GM21619 (cell line): ENCODE results near the gene RAB9A.
"Not testable (repeated sequence)": the region's sequence is repeated elsewhere in the genome, so short reads cannot be mapped to it uniquely, and the experiment has no call there.

ENCODE experiments used
- ATAC-seq: cut with Tn5 transposase; IDR thresholded peaks from one replicate; pipeline ENCODE4 v1.9.1; 2021; ENCODE audit not compliant: unreplicated experiment

RAB9A gene, protein sequence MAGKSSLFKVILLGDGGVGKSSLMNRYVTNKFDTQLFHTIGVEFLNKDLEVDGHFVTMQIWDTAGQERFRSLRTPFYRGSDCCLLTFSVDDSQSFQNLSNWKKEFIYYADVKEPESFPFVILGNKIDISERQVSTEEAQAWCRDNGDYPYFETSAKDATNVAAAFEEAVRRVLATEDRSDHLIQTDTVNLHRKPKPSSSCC

GRCh38 chrX:13688958-13689740 lies at the start of gene RAB9A:
Gene RAB9A (plus strand): TSS chrX:13689128. CDS start chrX:13708747, 19,619 bp downstream.
- peak; percentile 54 for ATAC-seq

GRCh38 chrX:13641684-13642083 lies 47.2 kb upstream of the RAB9A start:
- ATAC-seq = not testable (repeated sequence)

GRCh38 chrX:13645464-13646153 lies 43.3 kb upstream of the RAB9A start:
- no peak for ATAC-seq

DNA sequence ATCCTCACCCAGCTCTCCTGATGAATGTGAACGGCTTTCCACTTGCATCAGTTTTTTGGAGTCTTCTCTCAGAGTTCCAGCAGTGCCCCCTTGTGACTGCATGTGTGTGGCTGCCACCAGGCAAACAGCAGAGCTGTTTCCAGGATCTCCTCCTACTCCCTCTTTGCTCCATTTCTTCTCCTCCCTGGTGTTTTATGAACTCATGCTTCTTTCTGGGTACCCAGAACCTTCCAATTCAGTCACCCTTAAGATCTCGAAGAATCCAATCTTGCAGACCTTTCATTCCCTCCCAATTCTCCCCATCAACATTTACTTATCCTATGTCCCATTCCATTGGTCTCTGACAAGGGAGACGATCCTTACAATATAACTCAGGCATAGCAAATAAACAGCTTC lies 42.8 kb upstream of the RAB9A start:
- ATAC-seq = no peak

- ATAC-seq = no peak
These were observed 41.2 kb upstream of the RAB9A start for GRCh38 chrX:13647709-13648212.

DNA sequence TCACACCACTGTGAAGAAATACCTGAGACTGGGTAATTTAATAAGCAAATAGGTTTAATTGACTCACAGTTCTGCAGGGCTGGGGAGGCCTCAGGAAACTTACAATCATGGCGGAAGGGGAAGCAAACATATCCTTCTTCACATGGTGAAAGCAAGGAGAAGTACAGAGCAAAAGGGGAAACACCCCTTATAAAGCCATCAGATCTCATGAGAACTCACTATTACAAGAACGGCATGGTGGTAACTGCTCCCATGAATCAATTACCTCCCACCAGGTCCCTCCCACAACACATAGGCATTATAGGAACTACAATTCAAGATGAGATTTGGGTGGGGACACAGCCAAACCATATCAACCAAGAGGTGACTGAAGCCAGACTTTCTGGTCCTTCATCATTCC lies 40.6 kb upstream of the RAB9A start:
- ATAC-seq = not testable (repeated sequence)

GRCh38 chrX:13649838-13650237 lies 39.1 kb upstream of the RAB9A start:
- ATAC-seq = no peak

DNA sequence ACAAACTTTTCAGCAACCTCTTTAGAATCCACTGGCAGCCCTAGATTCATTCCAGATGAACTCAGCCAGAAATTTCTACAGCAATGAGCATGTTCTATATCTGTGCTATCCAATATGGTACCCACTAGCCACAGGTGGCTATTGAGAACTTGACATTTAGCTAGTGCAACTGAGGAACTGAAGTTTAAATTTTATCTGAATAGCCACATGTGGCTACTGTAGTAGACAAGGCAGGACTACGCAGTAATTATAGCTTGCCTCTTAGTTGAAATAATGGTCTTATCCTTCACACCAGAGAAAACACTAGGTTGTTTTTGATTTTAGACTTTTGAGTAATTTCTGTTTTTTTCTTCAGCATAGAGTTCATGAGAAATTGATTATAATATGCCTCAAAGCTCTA lies 38.6 kb upstream of the RAB9A start:
- no peak for ATAC-seq

DNA sequence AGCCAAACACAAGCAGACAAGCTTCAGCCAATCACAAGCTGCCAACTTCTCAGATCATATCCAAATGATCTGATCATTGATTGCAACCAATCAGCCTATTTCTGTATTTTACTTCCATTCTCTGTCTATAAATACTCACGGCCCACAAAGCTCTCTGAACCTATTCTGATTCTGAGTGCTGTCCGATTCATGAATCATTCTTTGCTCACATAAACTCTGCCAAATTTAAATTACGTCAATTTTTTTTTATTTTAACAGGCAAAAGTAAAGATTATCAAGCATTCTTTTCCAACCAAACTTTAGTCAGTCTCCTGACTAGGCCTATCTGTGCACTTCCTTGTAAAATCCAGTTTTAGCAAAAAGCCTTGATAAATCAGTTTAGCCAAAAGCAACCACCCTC lies 37.8 kb upstream of the RAB9A start:
- ATAC-seq = no peak

DNA sequence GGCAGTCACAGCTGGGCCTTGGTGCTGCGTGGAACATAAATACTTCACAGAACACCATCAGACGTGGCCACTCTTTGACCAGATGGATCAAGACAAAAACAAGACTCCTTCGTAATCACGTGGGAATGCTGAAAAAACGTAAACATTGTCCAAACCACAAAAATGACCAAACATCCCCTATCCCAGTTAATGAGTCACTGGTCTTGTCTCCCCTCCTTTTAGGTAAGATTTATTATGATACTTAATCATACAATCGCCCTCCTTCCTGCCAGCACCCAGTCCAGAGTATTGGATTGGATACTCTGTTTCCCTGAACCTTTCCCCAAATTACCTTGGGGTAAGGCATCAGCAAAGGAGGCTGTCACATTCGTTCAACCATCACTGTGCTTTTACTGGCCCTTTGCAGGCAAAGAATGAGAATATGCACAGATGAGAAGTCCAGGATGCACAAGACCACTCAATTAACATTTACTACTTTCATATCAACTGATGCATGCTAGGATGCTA lies 36.6 kb upstream of the RAB9A start:
- ATAC-seq = peak; percentile 1

GRCh38 chrX:13652850-13653693 lies 35.9 kb upstream of the RAB9A start, which contains the start of gene TCEANC:
Gene TCEANC (plus strand): TSS chrX:13653141. CDS start chrX:13662509, 9,368 bp downstream.
- ATAC-seq = peak; percentile 92

DNA sequence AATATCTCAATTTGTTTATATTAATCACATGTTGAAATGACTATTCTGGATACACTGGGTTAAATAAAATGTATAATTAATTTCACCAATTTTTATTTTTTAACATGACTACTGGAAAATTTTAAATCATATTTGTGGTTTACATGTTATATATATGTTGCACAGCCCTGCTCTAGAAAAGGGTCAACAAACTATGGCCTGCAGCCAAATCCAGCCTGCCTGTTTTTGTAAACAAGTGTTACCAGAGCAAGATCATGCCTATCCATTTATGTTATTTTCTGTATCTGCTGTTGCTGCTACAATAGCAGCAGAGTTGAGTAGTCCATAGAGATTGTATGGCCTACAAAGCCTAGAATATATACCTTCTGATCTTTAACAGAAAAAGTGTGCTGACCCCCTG lies 34.8 kb upstream of the RAB9A start:
- no peak for ATAC-seq

DNA sequence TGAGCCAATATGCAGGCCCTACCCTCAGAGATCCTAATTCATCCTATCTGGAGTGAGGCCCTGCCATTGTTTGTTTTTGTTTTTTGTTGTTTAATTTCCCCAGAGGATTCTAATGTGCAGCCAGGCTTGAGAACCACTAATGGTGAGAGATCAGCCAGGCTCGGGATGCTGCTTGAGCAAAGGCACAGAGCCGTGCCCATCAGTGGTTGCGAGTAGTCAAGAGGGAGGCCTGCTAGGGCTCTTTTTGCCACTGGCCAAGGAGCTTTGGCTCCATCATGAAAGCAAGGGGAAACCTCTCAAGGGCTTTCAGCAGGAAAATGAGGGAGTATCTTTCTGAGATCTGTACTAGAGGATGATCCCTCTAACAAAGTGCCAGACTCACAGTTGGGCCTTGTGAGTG lies 33.3 kb upstream of the RAB9A start:
- no peak for ATAC-seq

DNA sequence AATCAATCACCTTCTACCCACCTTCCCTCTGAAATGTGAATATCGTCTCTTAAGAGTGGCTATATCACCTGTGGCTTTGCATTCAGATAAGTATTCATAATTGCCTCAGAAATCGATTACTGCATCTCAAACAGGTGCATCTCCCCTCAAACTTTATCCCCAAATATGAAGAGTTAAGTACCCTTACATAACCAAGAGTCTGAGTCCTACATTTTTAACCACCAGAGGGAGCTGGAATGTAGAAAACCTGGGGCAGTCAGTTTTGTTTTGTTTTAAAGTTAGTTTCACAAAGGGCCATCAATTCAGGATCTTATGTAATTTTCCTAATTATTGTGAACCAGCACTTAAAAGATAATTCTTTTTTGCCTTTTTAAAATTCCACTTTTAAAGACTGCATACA lies 30.3 kb upstream of the RAB9A start:
- no peak for ATAC-seq

- ATAC-seq = no peak
These were observed 29.9 kb upstream of the RAB9A start for GRCh38 chrX:13659063-13659462.

- ATAC-seq = no peak
These were observed 27.1 kb upstream of the RAB9A start for GRCh38 chrX:13661735-13662288.

GRCh38 chrX:13662355-13662791 lies 26.6 kb upstream of the RAB9A start:
- ATAC-seq = no peak

GRCh38 chrX:13664020-13664419 lies 24.9 kb upstream of the RAB9A start:
- ATAC-seq = no peak

GRCh38 chrX:13666836-13667235 lies 22.1 kb upstream of the RAB9A start:
- no peak for ATAC-seq

- ATAC-seq = no peak
These were observed 21.0 kb upstream of the RAB9A start for GRCh38 chrX:13667919-13668318.
